MM.1S (cell line): ENCODE results near the gene PNPLA2.

Experiments used
- EZH2phosphoT487 ChIP-seq: fragments of 300-600 bp; sonication (generic); IDR thresholded peaks from 2 replicates; pipeline ENCODE4 v1.6.1; 2018; ENCODE audit warnings: antibody characterized with exemption, low read length
- TF ChIP-seq, protein P1 (sequence below): fragments of 300-600 bp; sonication (generic); IDR thresholded peaks from 2 replicates; pipeline ENCODE4 v1.5.1; 2016; ENCODE audit warnings: antibody characterized with exemption, low read length, mixed read lengths

DNA sequence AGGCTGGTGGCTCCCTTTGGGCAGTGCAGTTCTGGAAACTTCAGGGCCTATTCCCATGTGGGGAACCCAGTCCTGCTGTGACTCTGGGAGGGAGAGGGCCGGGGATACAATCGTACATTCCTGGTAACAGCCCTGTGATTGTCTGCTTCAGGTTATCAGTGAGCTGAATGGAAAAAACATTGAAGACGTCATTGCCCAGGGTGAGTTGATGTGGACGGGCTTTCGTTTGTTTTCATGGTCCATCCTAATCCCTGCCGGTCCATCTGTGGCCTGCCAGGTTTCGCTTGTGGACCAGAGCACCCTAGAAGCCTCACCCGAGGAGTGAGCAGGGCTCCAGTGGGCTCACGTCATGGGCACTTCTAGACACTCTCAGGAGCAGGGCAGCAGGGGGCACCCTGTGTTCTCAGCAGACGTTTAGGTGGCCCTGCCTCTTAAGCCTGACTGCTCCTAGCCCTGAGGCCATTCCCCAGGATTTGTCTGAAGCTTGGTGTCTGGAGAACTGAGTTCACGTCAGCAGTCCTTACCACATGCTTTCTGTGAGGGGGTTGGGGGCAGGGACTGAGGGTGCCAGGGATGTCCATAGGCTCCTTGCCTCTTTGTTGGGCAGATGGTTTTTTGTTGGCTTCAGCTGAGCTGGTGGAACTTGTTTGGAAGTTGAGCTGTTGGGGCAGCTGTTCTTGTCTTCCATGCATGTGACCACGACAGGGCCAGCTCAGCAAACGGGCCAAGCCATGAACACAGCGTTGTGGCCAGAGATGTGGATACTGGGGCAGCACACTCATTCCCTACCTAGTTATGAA is 7.1 kb upstream of the PNPLA2 start:
- TF ChIP-seq EZH2phosphoT487, result no peak
- TF ChIP-seq, protein P1, sequence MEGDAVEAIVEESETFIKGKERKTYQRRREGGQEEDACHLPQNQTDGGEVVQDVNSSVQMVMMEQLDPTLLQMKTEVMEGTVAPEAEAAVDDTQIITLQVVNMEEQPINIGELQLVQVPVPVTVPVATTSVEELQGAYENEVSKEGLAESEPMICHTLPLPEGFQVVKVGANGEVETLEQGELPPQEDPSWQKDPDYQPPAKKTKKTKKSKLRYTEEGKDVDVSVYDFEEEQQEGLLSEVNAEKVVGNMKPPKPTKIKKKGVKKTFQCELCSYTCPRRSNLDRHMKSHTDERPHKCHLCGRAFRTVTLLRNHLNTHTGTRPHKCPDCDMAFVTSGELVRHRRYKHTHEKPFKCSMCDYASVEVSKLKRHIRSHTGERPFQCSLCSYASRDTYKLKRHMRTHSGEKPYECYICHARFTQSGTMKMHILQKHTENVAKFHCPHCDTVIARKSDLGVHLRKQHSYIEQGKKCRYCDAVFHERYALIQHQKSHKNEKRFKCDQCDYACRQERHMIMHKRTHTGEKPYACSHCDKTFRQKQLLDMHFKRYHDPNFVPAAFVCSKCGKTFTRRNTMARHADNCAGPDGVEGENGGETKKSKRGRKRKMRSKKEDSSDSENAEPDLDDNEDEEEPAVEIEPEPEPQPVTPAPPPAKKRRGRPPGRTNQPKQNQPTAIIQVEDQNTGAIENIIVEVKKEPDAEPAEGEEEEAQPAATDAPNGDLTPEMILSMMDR, result no peak
